GM15510 (cell line): ENCODE measurements around the gene SUCLG2.

Experiments used
- POLR2A ChIP-seq: IDR thresholded peaks from 3 replicates; pipeline ENCODE4 v1.6.1; 2011; ENCODE audit warnings: borderline replicate concordance; ENCODE audit not compliant: insufficient read length; ENCODE audit errors: extremely low read depth

Gene SUCLG2

DNA sequence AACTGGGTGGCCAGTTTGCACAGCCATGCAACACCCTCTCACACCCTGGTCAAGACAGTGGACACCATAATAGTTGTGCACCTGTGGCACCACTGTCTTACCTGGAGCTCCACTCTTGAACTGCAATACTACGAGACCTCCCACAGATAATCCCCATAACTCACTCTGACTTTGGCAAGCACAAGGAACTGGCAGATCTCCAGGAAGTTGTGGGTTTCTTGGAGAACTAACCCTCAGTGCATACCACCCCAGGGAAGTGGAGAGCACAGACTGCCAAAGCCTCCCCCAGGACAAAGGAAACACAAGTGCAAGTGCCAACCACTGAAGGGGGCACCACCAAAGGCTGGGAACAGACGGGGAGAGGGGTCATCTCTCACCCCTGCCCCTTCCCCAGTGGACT lies 318.6 kb downstream of the SUCLG2 start:
- TF ChIP-seq POLR2A, result no peak

DNA sequence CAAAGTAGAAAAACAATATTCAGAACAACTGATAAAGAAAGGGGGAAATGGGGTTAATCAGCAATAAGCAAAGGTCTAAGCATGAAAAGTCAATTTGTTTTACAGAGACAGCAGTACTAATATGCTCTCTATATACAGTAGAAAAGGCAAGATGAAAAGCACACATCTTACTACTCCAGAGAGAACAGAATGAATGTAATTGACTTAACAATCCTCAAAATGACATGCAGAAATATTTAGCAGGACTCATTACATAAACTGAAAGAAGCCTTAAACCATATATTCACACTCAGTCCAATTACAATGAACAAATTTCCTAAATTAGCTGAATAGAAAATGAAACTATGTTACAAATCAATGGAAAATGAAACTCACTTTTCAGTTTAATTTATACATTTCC lies 319.8 kb downstream of the SUCLG2 start:
- no peak for TF ChIP-seq POLR2A

DNA sequence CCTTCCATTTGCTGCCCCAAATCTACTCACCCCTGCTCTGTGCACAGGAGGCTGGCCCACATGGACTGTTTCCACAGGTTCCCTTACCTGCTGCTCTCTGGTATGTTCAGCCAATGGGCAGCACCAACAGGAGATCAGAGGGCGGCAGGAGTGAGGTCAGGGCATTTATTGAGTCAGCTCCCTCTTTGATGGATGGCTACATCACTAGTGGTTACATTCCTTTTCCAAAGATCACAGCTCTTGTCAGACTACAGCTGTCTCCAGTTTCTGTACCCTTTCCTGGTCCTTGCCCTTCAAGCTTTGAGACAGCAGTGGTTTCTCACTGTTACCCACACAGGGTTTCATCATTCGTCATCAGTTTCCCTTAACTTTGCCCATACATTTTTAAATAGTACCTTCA lies 325.1 kb downstream of the SUCLG2 start:
- no peak for TF ChIP-seq POLR2A

DNA sequence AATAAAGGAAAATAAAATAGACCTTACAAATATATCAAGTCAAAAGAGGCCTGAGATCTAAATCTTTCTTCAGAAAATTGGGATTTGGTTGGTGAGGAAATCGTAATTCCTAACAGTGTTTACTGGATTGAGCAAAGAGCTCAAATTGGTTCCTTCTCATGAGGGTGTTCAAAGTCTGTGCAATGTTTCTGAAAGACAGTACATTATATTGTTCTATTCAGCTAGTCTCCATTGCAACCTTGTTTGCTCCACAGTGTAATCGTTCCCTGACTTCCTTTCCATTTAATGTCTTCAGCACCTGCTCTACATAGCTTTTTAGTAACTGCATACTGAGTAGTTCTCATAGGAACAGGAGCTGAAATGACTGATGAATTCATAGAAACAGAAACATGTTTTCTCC lies 326.8 kb downstream of the SUCLG2 start:
- no peak for TF ChIP-seq POLR2A

DNA sequence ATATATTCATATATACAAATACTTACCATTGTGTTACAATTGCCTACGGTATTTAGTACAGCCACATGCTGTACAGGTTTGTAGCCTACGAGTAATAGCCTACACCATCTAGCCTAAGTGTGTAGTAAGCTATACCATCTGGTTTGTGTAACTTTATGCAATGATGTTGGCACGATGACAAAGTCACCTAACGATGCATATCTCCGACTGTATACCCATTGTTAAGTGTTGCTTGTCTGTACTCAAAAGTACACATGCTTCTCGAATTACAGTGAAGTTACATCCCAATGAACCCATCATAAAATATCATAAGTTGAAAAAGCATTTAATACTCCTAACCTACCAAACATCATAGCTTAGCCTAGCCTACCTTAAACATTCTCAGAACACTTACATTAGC lies 329.2 kb downstream of the SUCLG2 start:
- TF ChIP-seq POLR2A, result no peak
